Left lung (tissue), 10 donors: Measurements from ENCODE around the gene ZNF282. TPM values are rescaled to one million over a fixed set of nuclear protein-coding genes. Genes with fewer than 3 reads are reported as not detected.
"Not testable (repeated sequence)": the region's sequence is repeated elsewhere in the genome, so short reads cannot be mapped to it uniquely, and the experiment has no call there.

Experiments used
- ATAC-seq: fragments of 200-7000 bp; cut with Tn5 transposase; one replicate; pipeline ENCODE4 v1.9.1; 2020; ENCODE audit warnings: moderate library complexity
- DNase-seq, 4 donors: peaks; one replicate each; pipeline ENCODE4 v3.0.0-alpha.2; 2013 to 2020
- H3K27ac ChIP-seq, 2 donors: fragments of 200-600 bp; sonication (generic) in 1 of 2; one replicate each; pipeline versions ENCODE4 v1.5.0 to v1.8.0; 2020 to 2021
- H3K27me3 ChIP-seq, 2 donors: fragments of 200-600 bp; sonication (generic) in 1 of 2; one replicate each; pipeline versions ENCODE4 v1.5.0 to v1.8.0; 2020 to 2021
- H3K36me3 ChIP-seq, 2 donors: fragments of 200-600 bp; sonication (generic) in 1 of 2; one replicate each; pipeline versions ENCODE4 v1.5.0 to v1.8.0; 2020 to 2021
- H3K4me1 ChIP-seq, 2 donors: fragments of 200-600 bp; one replicate each; pipeline ENCODE4 v1.8.0; 2021
- H3K4me3 ChIP-seq, 2 donors: fragments of 200-600 bp; sonication (generic) in 1 of 2; one replicate each; pipeline versions ENCODE4 v1.5.0 to v1.8.0; 2020 to 2021; ENCODE audit warnings: mild to moderate bottlenecking in 1 of 2
- H3K9me3 ChIP-seq, 2 donors: fragments of 200-600 bp; sonication (generic) in 1 of 2; one replicate each; pipeline versions ENCODE4 v1.5.0 to v1.8.0; 2020 to 2021
- CTCF ChIP-seq, 2 donors: fragments of 200-600 bp; sonication (generic) in 1 of 2; IDR thresholded peaks; one replicate each; pipeline versions ENCODE4 v1.5.0 to v1.8.0; 2021; ENCODE audit warnings: antibody characterized with exemption in 2 of 2
- intact Hi-C, 2 donors: fragments of 100-400 bp; cut with DNase I; formaldehyde crosslinking; loops; one replicate each; pipeline versions ENCODE4 v1.11.2 to v1.14.2; 2022
- polyA plus RNA-seq, 6 donors: library from polyadenylated mRNA; unstranded; fragments of 120-200 nt; gene quantifications; one replicate each; pipeline ENCODE4 v1.2.1, GENCODE V29; 2013; ENCODE audit not compliant: insufficient read length in 6 of 6
- total RNA-seq, 2 donors: library from RNA; stranded (reverse); fragmentation: NEBNext Ultra II Directional; extraction: Animal tissue kit (Norgen Biotek cat#: 25700); gene quantifications; one replicate each; pipeline ENCODE4 v1.2.1, GENCODE V29; 2021
- donor health status: DM: no; HTN: yes; CAD: no.
- donor health status: DM: no; HTN: no; CAD: no.

Gene ZNF282
- total and polyA plus RNA-seq, 8 donors, result 20.1 to 26.0 (median 24.0) TPM

- TF ChIP-seq CTCF (IDR thresholded peaks at IDR 0.05), result peak; percentile 81 to 92
- Histone ChIP-seq H3K4me1 (peaks cover 3 to 19% of the 10 kb centered on the region in 2 donors), H3K27ac (peak within 1 kb of the TSS; percentile 90 to 92), H3K36me3 (peaks cover 0 to 21% of the 10 kb centered on the region in 2 donors), H3K4me3 (peak within 1 kb of the TSS; percentile 33 to 51), H3K27me3 (no peaks in the 10 kb centered on the region), H3K9me3 (no peaks in the 10 kb centered on the region)
- ATAC-seq (peak; percentile 97), DNase-seq (peak; percentile 88 to 98 (median 91))
- intact Hi-C loops, result no loop called here
Observed at GRCh38 chr7:149261829-149262617, 66.7 kb downstream of the ZNF282 start, which contains the start of gene ZNF783. ZNF783 (plus strand) TSS chr7:149262196; CDS start chr7:149262334, 138 bp downstream.

- Histone ChIP-seq H3K9me3 (no peaks in the 10 kb centered on the region), H3K4me1 (peaks cover 3 to 16% of the 10 kb centered on the region in 2 donors), H3K27ac (no peak overlapping the region), H3K36me3 (peaks cover 0 to 61% of the 10 kb centered on the region in 2 donors), H3K27me3 (no peaks in the 10 kb centered on the region), H3K4me3 (no peak overlapping the region)
- intact Hi-C loops, result no loop called here
- no peak for TF ChIP-seq CTCF (IDR thresholded peaks at IDR 0.05)
- DNase-seq, result peak in 1 of 4 donors; percentile 65
- no peak for ATAC-seq
Observed at GRCh38 chr7:149266451-149266850, 71.1 kb downstream of the ZNF282 start.

- no peak overlapping the region for H3K4me3 ChIP-seq
- H3K4me1 ChIP-seq, result peaks cover 2 to 9% of the 10 kb centered on the region in 2 donors
- H3K27ac ChIP-seq, result no peak overlapping the region
- DNase-seq (no peak), ATAC-seq (no peak)
- no peaks in the 10 kb centered on the region for H3K9me3 ChIP-seq
- no peak for TF ChIP-seq CTCF (IDR thresholded peaks at IDR 0.05)
- intact Hi-C loops, result no loop called here
- no peaks in the 10 kb centered on the region for H3K27me3 ChIP-seq
- H3K36me3 ChIP-seq, result peaks cover 0 to 73% of the 10 kb centered on the region in 2 donors
Observed at GRCh38 chr7:149267733-149268132, 72.4 kb downstream of the ZNF282 start.

GRCh38 chr7:149274424-149274823 is 79.1 kb downstream of the ZNF282 start:
- H3K4me1 ChIP-seq, H3K27me3 ChIP-seq, intact Hi-C loops, H3K27ac ChIP-seq, ATAC-seq, H3K4me3 ChIP-seq, H3K9me3 ChIP-seq: not testable (repeated sequence)
- H3K36me3 ChIP-seq, result peaks cover 0 to 78% of the 10 kb centered on the region in 2 donors
- DNase-seq, result peak in 1 of 4 donors; percentile 22

Other genes with a start within 250 kb of the ZNF282 start
- gene PDIA4, start 167.0 kb upstream of the ZNF282 start, total RNA-seq, result 100 to 1,000 TPM; 204 to 239 TPM
- gene PDIA4, start 167.0 kb upstream of the ZNF282 start, polyA plus RNA-seq, result 100 to 1,000 TPM; 136 to 176 (median 168) TPM
- gene ZNF786, start 104.8 kb upstream of the ZNF282 start, total RNA-seq, result 1 to 10 TPM; 5.2 to 6.9 TPM
- 1 to 10 TPM; 6.4 to 8.7 (median 7.1) TPM for gene ZNF786, start 104.8 kb upstream of the ZNF282 start, polyA plus RNA-seq
- gene ZNF425, start 69.2 kb upstream of the ZNF282 start, total RNA-seq, result 1 to 10 TPM; 1.3 to 1.5 TPM
- gene ZNF425, start 69.2 kb upstream of the ZNF282 start, polyA plus RNA-seq, result 1 to 10 TPM; 4.0 to 5.4 (median 4.6) TPM
- 10 to 100 TPM; 11.2 to 13.7 TPM for gene ZNF398, start 48.1 kb upstream of the ZNF282 start, total RNA-seq
- gene ZNF398, start 48.1 kb upstream of the ZNF282 start, polyA plus RNA-seq, result 10 to 100 TPM; 11.6 to 15.6 (median 13.1) TPM
- gene ZNF212, start 44.1 kb downstream of the ZNF282 start, total RNA-seq, result 1 to 10 TPM; 7.4 to 9.0 TPM
- gene ZNF212, start 44.1 kb downstream of the ZNF282 start, polyA plus RNA-seq, result 10 to 100 TPM; 14.6 to 18.1 (median 16.7) TPM
- 10 to 100 TPM; 11.5 to 12.0 TPM for gene ZNF783, start 66.7 kb downstream of the ZNF282 start, total RNA-seq
- gene ZNF783, start 66.7 kb downstream of the ZNF282 start, polyA plus RNA-seq, result 10 to 100 TPM; 12.5 to 21.9 (median 18.1) TPM